ENCODE data around the gene AIF1L.

DNA sequence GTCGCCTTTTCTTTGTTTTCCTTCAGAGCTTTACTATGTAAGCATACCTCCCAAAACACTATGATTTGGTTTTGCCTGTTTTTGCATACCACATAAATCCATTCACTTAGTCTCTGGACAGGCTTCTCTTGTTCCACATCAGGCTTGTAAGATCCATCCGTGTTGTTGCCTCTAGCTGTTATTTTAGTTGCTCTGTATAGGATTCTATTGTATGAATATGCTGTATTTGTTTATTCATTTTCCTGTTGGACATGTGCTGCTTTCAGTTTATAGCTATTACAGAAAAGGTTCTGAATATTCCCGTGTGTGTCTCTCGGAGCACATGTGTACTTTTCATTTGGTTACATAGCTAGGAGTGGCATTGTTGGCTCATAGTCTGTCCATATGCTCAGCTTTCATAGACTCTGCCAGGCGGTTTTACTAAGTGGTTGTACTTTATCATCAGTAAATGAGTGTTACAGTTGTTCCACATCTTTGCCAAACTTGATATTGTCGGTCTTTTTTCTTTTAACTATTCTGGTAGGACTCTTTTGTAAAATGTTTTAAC is 70.9 kb downstream of the AIF1L start:
- TF ChIP-seq, protein P1, sequence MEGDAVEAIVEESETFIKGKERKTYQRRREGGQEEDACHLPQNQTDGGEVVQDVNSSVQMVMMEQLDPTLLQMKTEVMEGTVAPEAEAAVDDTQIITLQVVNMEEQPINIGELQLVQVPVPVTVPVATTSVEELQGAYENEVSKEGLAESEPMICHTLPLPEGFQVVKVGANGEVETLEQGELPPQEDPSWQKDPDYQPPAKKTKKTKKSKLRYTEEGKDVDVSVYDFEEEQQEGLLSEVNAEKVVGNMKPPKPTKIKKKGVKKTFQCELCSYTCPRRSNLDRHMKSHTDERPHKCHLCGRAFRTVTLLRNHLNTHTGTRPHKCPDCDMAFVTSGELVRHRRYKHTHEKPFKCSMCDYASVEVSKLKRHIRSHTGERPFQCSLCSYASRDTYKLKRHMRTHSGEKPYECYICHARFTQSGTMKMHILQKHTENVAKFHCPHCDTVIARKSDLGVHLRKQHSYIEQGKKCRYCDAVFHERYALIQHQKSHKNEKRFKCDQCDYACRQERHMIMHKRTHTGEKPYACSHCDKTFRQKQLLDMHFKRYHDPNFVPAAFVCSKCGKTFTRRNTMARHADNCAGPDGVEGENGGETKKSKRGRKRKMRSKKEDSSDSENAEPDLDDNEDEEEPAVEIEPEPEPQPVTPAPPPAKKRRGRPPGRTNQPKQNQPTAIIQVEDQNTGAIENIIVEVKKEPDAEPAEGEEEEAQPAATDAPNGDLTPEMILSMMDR (conservative IDR thresholded peaks at IDR 0.05; ENCODE audit: low read length), result no peak
- no peak for TF ChIP-seq EZH2phosphoT487 (IDR thresholded peaks at IDR 0.05; ENCODE audit: borderline replicate concordance, low read depth, low read length)

Measured in OCI-LY7 (cell line).